K562 (cell line): Measurements from ENCODE around the gene SHFL. TPM values are rescaled to one million over a fixed set of nuclear protein-coding genes. Genes with fewer than 3 reads are reported as not detected.

Experiments used
- HNRNPH1 ChIP-seq: fragments of 200-400 bp; formaldehyde crosslinking; optimal IDR thresholded peaks from 2 replicates; pipeline ENCODE3; 2017; ENCODE audit warnings: low read depth, mild to moderate bottlenecking, low read length, moderate library complexity
- PCBP1 ChIP-seq: fragments of 200-400 bp; formaldehyde crosslinking; IDR thresholded peaks from 2 replicates; pipeline ENCODE4 v1.6.1; 2018; ENCODE audit warnings: mild to moderate bottlenecking, low read depth, low read length; ENCODE audit not compliant: poor library complexity, severe bottlenecking
- PKNOX1 ChIP-seq: fragments of 450-650 bp; IDR thresholded peaks from 2 replicates; pipeline ENCODE4 v1.6.1; 2016
- POLR2G ChIP-seq: fragments of 200-400 bp; formaldehyde crosslinking; IDR thresholded peaks from 2 replicates; pipeline ENCODE4 v1.6.1; 2017; ENCODE audit warnings: low read depth, mild to moderate bottlenecking, antibody characterized with exemption, low read length, moderate library complexity
- RBFOX2 ChIP-seq: fragments of 200-400 bp; formaldehyde crosslinking; IDR thresholded peaks from 2 replicates; pipeline ENCODE4 v1.6.1; 2017; ENCODE audit warnings: low read depth, mild to moderate bottlenecking, low read length, moderate library complexity
- SIRT6 ChIP-seq: IDR thresholded peaks from one replicate; pipeline ENCODE4 v1.6.1; 2012; ENCODE audit warnings: low read depth, mild to moderate bottlenecking, control low read depth, inconsistent platforms, low read length, moderate library complexity
- TOE1 ChIP-seq, 2 experiments: fragments of 450-650 bp in 1 of 2; sonication (generic) in 1 of 2; formaldehyde crosslinking in 1 of 2; IDR thresholded peaks; 2 replicates each; pipeline versions ENCODE4 v1.7.1 to v1.8.0; 2016 to 2022; ENCODE audit warnings: borderline replicate concordance in 2 of 2, mild to moderate bottlenecking in 2 of 2, antibody characterized with exemption in 1 of 2, inconsistent platforms in 1 of 2, low read depth in 1 of 2, missing genetic modification reagents in 1 of 2, moderate library complexity in 1 of 2
- USF1 ChIP-seq: sonication (generic); formaldehyde crosslinking; IDR thresholded peaks from 2 replicates; pipeline ENCODE4 v1.9.0; 2022; ENCODE audit warnings: mild to moderate bottlenecking, missing genetic modification reagents
- ZBTB33 ChIP-seq: sonication (generic); formaldehyde crosslinking; IDR thresholded peaks from 2 replicates; pipeline ENCODE4 v1.8.1; 2023; ENCODE audit warnings: mild to moderate bottlenecking, missing genetic modification reagents
- polyA plus RNA-seq, 8 experiments: library from polyadenylated mRNA; depleted of rRNA in 4 of 8; stranded (reverse) in 5 of 8; unstranded in 3 of 8; fragments of >200 nt; fragmentation: Nextera tagmentation in 2 of 8; fragmentation: Illumina TruSeq in 1 of 8; extraction: Ambion mirVana in 2 of 8; extraction: Trizol in 1 of 8; gene quantifications; 2 replicates each; pipeline versions ENCODE4 v1.2.1 to v1.2.3, GENCODE V29; 2011 to 2014; ENCODE audit warnings: inconsistent platforms in 1 of 8, missing spikeins in 1 of 8
- total RNA-seq, 7 experiments: library from RNA; depleted of rRNA in 6 of 7; stranded (reverse); fragments of >200 nt in 6 of 7; fragmentation: Illumina TruSeq in 2 of 7; extraction: Trizol in 2 of 7; gene quantifications; 2 replicates each; pipeline versions ENCODE4 v1.2.1 to v1.2.3, GENCODE V29; 2011 to 2021; ENCODE audit warnings: low replicate concordance in 1 of 7
- TF ChIP-seq, protein P1 (sequence below): sonication (generic); formaldehyde crosslinking; IDR thresholded peaks from 2 replicates; pipeline ENCODE4 v1.8.0; 2022; ENCODE audit warnings: mild to moderate bottlenecking, missing genetic modification reagents
- TF ChIP-seq, protein P2 (sequence below): sonication (generic); formaldehyde crosslinking; IDR thresholded peaks from 2 replicates; pipeline ENCODE4 v1.8.1; 2023; ENCODE audit warnings: missing genetic modification reagents, mild to moderate bottlenecking, borderline replicate concordance
- TF ChIP-seq, protein P3 (sequence below): sonication (generic); formaldehyde crosslinking; IDR thresholded peaks from 2 replicates; pipeline ENCODE4 v1.8.0; 2022; ENCODE audit warnings: mild to moderate bottlenecking, missing genetic modification reagents, borderline replicate concordance

The SHFL gene
- total and polyA plus RNA-seq, 9 of the 15 experiments (the other 6 are each of a cell fraction or from before 2014, with no cell fraction given), result 1.5 to 25.7 (median 13.0) TPM

GRCh38 chr19:10115392-10116084 is 29.4 kb downstream of the SHFL start (continued):
- TF ChIP-seq USF1 (CRISPR knock-in tag), result 0 out of 2 replicates have a peak, but pooled peaks have one; percentile 25
- TF ChIP-seq HNRNPH1, result peak; percentile 53
- TF ChIP-seq RBFOX2, result peak; percentile 64
- TF ChIP-seq SIRT6, result no peak
- TF ChIP-seq, protein P1, sequence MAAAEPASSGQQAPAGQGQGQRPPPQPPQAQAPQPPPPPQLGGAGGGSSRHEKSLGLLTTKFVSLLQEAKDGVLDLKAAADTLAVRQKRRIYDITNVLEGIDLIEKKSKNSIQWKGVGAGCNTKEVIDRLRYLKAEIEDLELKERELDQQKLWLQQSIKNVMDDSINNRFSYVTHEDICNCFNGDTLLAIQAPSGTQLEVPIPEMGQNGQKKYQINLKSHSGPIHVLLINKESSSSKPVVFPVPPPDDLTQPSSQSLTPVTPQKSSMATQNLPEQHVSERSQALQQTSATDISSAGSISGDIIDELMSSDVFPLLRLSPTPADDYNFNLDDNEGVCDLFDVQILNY, result peak; percentile 81; the same call in 1 of the 2 replicates
- peak; percentile 68 for TF ChIP-seq PCBP1
- TF ChIP-seq, protein P2, sequence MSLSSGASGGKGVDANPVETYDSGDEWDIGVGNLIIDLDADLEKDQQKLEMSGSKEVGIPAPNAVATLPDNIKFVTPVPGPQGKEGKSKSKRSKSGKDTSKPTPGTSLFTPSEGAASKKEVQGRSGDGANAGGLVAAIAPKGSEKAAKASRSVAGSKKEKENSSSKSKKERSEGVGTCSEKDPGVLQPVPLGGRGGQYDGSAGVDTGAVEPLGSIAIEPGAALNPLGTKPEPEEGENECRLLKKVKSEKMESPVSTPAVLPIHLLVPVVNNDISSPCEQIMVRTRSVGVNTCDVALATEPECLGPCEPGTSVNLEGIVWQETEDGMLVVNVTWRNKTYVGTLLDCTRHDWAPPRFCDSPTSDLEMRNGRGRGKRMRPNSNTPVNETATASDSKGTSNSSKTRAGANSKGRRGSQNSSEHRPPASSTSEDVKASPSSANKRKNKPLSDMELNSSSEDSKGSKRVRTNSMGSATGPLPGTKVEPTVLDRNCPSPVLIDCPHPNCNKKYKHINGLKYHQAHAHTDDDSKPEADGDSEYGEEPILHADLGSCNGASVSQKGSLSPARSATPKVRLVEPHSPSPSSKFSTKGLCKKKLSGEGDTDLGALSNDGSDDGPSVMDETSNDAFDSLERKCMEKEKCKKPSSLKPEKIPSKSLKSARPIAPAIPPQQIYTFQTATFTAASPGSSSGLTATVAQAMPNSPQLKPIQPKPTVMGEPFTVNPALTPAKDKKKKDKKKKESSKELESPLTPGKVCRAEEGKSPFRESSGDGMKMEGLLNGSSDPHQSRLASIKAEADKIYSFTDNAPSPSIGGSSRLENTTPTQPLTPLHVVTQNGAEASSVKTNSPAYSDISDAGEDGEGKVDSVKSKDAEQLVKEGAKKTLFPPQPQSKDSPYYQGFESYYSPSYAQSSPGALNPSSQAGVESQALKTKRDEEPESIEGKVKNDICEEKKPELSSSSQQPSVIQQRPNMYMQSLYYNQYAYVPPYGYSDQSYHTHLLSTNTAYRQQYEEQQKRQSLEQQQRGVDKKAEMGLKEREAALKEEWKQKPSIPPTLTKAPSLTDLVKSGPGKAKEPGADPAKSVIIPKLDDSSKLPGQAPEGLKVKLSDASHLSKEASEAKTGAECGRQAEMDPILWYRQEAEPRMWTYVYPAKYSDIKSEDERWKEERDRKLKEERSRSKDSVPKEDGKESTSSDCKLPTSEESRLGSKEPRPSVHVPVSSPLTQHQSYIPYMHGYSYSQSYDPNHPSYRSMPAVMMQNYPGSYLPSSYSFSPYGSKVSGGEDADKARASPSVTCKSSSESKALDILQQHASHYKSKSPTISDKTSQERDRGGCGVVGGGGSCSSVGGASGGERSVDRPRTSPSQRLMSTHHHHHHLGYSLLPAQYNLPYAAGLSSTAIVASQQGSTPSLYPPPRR (CRISPR knock-in tag), result peak; percentile 31; the same call in 1 of the 2 replicates
- TF ChIP-seq, protein P3, sequence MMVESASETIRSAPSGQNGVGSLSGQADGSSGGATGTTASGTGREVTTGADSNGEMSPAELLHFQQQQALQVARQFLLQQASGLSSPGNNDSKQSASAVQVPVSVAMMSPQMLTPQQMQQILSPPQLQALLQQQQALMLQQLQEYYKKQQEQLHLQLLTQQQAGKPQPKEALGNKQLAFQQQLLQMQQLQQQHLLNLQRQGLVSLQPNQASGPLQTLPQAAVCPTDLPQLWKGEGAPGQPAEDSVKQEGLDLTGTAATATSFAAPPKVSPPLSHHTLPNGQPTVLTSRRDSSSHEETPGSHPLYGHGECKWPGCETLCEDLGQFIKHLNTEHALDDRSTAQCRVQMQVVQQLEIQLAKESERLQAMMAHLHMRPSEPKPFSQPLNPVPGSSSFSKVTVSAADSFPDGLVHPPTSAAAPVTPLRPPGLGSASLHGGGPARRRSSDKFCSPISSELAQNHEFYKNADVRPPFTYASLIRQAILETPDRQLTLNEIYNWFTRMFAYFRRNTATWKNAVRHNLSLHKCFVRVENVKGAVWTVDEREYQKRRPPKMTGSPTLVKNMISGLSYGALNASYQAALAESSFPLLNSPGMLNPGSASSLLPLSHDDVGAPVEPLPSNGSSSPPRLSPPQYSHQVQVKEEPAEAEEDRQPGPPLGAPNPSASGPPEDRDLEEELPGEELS (CRISPR knock-in tag), result peak; percentile 64; the same call in 1 of the 2 replicates
- TF ChIP-seq PKNOX1, result no peak
- peak; percentile 80 for TF ChIP-seq POLR2G
- TF ChIP-seq ZBTB33, result peak; percentile 35; the same call in 1 of the 2 replicates
- TF ChIP-seq TOE1 (IDR thresholded peaks at IDR 0.05; ENCODE audit: borderline replicate concordance), result no peak
- TF ChIP-seq TOE1 (CRISPR knock-in tag; IDR thresholded peaks at IDR 0.05; ENCODE audit: borderline replicate concordance, low read depth), result 0 out of 2 replicates have a peak, but pooled peaks have one; percentile 67
